Measurements from ENCODE around the gene DNAL1. TPM values are rescaled to one million over a fixed set of nuclear protein-coding genes. Genes with fewer than 3 reads are reported as not detected.

The DNAL1 gene
- total and polyA plus RNA-seq, 2 of the 13 experiments (the other 11 are each of a cell fraction or from before 2014, with no cell fraction given) = 1.4 to 13.3 TPM

GRCh38 chr14:73713803-73714655, 69.2 kb downstream of the DNAL1 start, which contains the start of gene PNMA1 (continued):
- TF ChIP-seq, protein P1, sequence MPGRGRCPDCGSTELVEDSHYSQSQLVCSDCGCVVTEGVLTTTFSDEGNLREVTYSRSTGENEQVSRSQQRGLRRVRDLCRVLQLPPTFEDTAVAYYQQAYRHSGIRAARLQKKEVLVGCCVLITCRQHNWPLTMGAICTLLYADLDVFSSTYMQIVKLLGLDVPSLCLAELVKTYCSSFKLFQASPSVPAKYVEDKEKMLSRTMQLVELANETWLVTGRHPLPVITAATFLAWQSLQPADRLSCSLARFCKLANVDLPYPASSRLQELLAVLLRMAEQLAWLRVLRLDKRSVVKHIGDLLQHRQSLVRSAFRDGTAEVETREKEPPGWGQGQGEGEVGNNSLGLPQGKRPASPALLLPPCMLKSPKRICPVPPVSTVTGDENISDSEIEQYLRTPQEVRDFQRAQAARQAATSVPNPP (CRISPR knock-in tag; IDR thresholded peaks at IDR 0.05) = no peak; the same call in 1 of the 2 replicates
- TF ChIP-seq ELF1 (CRISPR knock-in tag; IDR thresholded peaks at IDR 0.05) = no peak
- no peak for TF ChIP-seq KLF6 (CRISPR knock-in tag; IDR thresholded peaks at IDR 0.05)
- TF ChIP-seq SIN3A (IDR thresholded peaks at IDR 0.05; ENCODE audit: borderline replicate concordance, low read depth, low read length) = peak; percentile 45; the same call in 1 of the 2 replicates
- TF ChIP-seq ZFP36L2 (CRISPR knock-in tag; IDR thresholded peaks at IDR 0.05) = no peak
- TF ChIP-seq TARDBP (CRISPR knock-in tag; IDR thresholded peaks at IDR 0.05) = no peak
- TF ChIP-seq SP140L (CRISPR knock-in tag; IDR thresholded peaks at IDR 0.05; ENCODE audit: borderline replicate concordance) = no peak
- no peak for TF ChIP-seq ATF7 (IDR thresholded peaks at IDR 0.05)
- TF ChIP-seq ATF7 (CRISPR knock-in tag; IDR thresholded peaks at IDR 0.05) = no peak; the same call in 1 of the 2 replicates
- TF ChIP-seq ZBTB49 (CRISPR knock-in tag; IDR thresholded peaks at IDR 0.05; ENCODE audit: borderline replicate concordance) = no peak
- TF ChIP-seq WIZ (CRISPR knock-in tag; IDR thresholded peaks at IDR 0.05) = no peak
- no peak for TF ChIP-seq ZNF7 (CRISPR knock-in tag; IDR thresholded peaks at IDR 0.05)
- TF ChIP-seq ZFP37 (CRISPR knock-in tag; IDR thresholded peaks at IDR 0.05; ENCODE audit: borderline replicate concordance) = no peak
- no peak for TF ChIP-seq ZNF556 (CRISPR knock-in tag; IDR thresholded peaks at IDR 0.05; ENCODE audit: borderline replicate concordance)
- TF ChIP-seq, protein P2, sequence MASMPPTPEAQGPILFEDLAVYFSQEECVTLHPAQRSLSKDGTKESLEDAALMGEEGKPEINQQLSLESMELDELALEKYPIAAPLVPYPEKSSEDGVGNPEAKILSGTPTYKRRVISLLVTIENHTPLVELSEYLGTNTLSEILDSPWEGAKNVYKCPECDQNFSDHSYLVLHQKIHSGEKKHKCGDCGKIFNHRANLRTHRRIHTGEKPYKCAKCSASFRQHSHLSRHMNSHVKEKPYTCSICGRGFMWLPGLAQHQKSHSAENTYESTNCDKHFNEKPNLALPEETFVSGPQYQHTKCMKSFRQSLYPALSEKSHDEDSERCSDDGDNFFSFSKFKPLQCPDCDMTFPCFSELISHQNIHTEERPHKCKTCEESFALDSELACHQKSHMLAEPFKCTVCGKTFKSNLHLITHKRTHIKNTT (CRISPR knock-in tag; IDR thresholded peaks at IDR 0.05) = no peak
- TF ChIP-seq, protein P3, sequence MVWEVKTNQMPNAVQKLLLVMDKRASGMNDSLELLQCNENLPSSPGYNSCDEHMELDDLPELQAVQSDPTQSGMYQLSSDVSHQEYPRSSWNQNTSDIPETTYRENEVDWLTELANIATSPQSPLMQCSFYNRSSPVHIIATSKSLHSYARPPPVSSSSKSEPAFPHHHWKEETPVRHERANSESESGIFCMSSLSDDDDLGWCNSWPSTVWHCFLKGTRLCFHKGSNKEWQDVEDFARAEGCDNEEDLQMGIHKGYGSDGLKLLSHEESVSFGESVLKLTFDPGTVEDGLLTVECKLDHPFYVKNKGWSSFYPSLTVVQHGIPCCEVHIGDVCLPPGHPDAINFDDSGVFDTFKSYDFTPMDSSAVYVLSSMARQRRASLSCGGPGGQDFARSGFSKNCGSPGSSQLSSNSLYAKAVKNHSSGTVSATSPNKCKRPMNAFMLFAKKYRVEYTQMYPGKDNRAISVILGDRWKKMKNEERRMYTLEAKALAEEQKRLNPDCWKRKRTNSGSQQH (CRISPR knock-in tag; IDR thresholded peaks at IDR 0.05; ENCODE audit: low read depth) = no peak
- no peak; the same call in 1 of the 2 replicates for TF ChIP-seq BATF2 (CRISPR knock-in tag; IDR thresholded peaks at IDR 0.05)
- TF ChIP-seq, protein P4, sequence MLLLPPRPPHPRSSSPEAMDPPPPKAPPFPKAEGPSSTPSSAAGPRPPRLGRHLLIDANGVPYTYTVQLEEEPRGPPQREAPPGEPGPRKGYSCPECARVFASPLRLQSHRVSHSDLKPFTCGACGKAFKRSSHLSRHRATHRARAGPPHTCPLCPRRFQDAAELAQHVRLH (CRISPR knock-in tag; IDR thresholded peaks at IDR 0.05; ENCODE audit: borderline replicate concordance, low read depth) = no peak
- peak; percentile 66 for TF ChIP-seq TAF1 (CRISPR knock-in tag; IDR thresholded peaks at IDR 0.05)
- no peak for TF ChIP-seq KDM1A (CRISPR knock-in tag; IDR thresholded peaks at IDR 0.05)
- TF ChIP-seq RXRA (CRISPR knock-in tag; IDR thresholded peaks at IDR 0.05) = peak; percentile 21; the same call in 1 of the 2 replicates
- no peak for TF ChIP-seq ZNF354B (CRISPR knock-in tag; IDR thresholded peaks at IDR 0.05)
- TF ChIP-seq ZNF343 (CRISPR knock-in tag; IDR thresholded peaks at IDR 0.05) = peak; percentile 66; the same call in 1 of the 2 replicates
- TF ChIP-seq CC2D1A (CRISPR knock-in tag; IDR thresholded peaks at IDR 0.05) = no peak

All from HepG2 (cell line).